Measurements from ENCODE around the gene PDZD8. TPM values are rescaled to one million over a fixed set of nuclear protein-coding genes. Genes with fewer than 3 reads are reported as not detected.

The PDZD8 gene
- total and polyA plus RNA-seq, 2 donors (not counting 1 experiment from before 2014, with no cell fraction given), result 15.4 to 34.6 TPM

DNA sequence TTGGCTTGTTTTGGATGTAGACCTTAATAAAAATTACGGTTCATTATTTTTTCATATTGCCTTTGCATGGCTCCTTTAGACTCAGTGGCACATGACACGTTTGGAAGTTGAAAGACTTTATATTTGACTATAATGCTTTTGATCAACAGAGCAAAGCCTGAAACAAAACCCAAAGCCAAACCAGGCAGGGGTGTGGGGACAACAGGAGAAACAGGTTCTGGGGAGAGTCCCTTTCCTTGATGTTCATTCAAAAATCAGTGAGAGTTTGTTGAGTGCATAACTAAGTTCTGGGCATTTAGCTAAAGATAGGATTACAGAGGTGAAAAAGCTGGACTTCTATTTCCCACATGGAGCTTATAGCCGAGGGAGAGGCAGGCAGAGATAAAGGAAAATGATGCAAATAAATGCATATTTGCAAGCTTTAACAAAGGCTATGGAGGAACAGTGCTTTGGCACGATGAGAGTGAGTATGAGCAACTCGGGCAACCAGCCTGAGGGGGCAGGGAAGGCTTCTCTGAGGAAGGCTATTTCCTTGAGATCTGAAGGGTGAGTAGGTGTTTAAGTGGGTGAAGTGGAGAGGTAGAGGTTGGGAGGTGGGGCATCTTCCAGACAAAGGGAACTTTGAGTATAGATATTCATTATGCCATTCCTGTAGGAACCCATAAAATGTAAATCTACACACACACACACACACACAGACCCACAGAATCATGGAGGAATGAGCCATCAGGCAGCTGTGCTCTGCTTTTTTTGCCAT is 34.5 kb upstream of the PDZD8 start:
- no peaks in the 10 kb centered on the region for H3K27me3 ChIP-seq (ENCODE audit: control insufficient read depth, insufficient read depth, low read length)
- H3K36me3 ChIP-seq (ENCODE audit: control insufficient read depth, insufficient read depth, low read length), result no peaks in the 10 kb centered on the region
- H3K9ac ChIP-seq (ENCODE audit: insufficient read depth, low read length), result no peak overlapping the region
- no peak overlapping the region for H3K4me3 ChIP-seq (replicated peaks in 1 of 4; ENCODE audit: control extremely low read depth in 1 of 4, insufficient read depth in 1 of 4, low read depth in 3 of 4, low read length in 4 of 4)
- H3K9me3 ChIP-seq (ENCODE audit: control insufficient read depth, insufficient read depth, low read depth, low read length), result no peaks in the 10 kb centered on the region
- no peaks in the 10 kb centered on the region for H3K4me1 ChIP-seq (ENCODE audit: control insufficient read depth, extremely low read depth, insufficient read depth, low read length)
- no peak overlapping the region for H2AFZ ChIP-seq (ENCODE audit: low read length)
- no peak overlapping the region for H3K27ac ChIP-seq (ENCODE audit: insufficient read depth, low read length)
- H3K79me2 ChIP-seq (ENCODE audit: control insufficient read depth, insufficient read depth, low read length), result no peaks in the 10 kb centered on the region
- H3K4me2 ChIP-seq (ENCODE audit: extremely low read depth, insufficient read depth, low read length), result no peak overlapping the region
- no peak for TF ChIP-seq EZH2 (IDR thresholded peaks at IDR 0.05; ENCODE audit: low read length, missing control alignments)
- TF ChIP-seq, protein P1, sequence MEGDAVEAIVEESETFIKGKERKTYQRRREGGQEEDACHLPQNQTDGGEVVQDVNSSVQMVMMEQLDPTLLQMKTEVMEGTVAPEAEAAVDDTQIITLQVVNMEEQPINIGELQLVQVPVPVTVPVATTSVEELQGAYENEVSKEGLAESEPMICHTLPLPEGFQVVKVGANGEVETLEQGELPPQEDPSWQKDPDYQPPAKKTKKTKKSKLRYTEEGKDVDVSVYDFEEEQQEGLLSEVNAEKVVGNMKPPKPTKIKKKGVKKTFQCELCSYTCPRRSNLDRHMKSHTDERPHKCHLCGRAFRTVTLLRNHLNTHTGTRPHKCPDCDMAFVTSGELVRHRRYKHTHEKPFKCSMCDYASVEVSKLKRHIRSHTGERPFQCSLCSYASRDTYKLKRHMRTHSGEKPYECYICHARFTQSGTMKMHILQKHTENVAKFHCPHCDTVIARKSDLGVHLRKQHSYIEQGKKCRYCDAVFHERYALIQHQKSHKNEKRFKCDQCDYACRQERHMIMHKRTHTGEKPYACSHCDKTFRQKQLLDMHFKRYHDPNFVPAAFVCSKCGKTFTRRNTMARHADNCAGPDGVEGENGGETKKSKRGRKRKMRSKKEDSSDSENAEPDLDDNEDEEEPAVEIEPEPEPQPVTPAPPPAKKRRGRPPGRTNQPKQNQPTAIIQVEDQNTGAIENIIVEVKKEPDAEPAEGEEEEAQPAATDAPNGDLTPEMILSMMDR (conservative IDR thresholded peaks at IDR 0.05 in 1 of 2, IDR thresholded peaks at IDR 0.05 in 1 of 2; ENCODE audit: low read depth in 1 of 2, low read length in 2 of 2), result no peak
- DNase-seq (ENCODE audit: low read depth in 2 of 2), result no peak
- no peaks in the 10 kb centered on the region for H4K20me1 ChIP-seq (ENCODE audit: control insufficient read depth, extremely low read depth, insufficient read depth, low read length)

DNA sequence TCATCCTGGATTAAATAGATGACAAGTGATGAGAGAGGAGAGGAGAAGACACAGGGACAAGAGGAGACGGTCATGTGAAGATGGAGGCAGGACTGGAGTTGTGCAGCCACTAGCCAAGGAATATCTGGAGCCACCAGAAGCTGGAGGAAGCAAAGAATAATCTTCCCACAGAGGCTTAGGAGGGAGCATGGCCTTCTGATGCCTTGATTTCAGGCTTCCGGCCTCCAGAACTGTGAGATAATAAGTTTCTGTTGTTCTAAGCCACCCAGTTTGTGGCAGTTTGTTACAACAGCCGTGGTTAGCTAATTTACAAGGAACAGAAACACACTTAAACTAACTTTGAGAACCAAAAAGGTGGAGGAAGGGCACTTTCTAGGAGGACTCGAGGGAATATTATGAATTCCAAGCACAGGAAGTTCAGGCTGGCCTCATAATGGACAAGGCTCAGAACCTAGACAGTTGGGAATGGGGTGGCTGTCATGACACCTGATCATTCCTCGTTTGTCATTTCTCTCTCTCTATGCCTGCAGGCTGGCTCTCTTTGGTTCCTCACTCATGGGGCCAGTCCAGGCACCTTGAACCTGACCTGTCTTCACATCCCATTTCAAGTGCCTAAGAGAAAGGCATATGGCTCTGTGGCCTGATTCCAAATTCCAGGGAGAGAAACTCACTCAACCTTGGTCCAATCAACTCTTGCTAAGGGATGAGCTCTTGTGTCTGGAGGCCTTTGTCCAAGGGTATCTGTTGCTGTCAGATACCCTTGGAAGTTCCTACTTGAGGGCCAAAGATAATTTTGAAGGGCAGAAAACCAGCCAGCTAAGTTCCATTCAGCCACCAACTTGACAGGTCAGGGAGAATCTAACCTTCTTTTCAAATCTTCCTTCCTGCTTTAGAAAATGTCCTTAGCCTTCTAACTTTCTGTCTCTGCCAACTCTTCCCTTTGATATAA is 33.5 kb upstream of the PDZD8 start:
- no peak overlapping the region for H3K4me3 ChIP-seq (replicated peaks in 1 of 4; ENCODE audit: control extremely low read depth in 1 of 4, insufficient read depth in 1 of 4, low read depth in 3 of 4, low read length in 4 of 4)
- no peak overlapping the region for H3K4me2 ChIP-seq (ENCODE audit: extremely low read depth, insufficient read depth, low read length)
- no peaks in the 10 kb centered on the region for H3K27me3 ChIP-seq (ENCODE audit: control insufficient read depth, insufficient read depth, low read length)
- TF ChIP-seq, protein P1 (conservative IDR thresholded peaks at IDR 0.05 in 1 of 2, IDR thresholded peaks at IDR 0.05 in 1 of 2; ENCODE audit: low read depth in 1 of 2, low read length in 2 of 2), result no peak
- no peak for TF ChIP-seq EZH2 (IDR thresholded peaks at IDR 0.05; ENCODE audit: low read length, missing control alignments)
- no peak overlapping the region for H3K27ac ChIP-seq (ENCODE audit: insufficient read depth, low read length)
- no peaks in the 10 kb centered on the region for H3K79me2 ChIP-seq (ENCODE audit: control insufficient read depth, insufficient read depth, low read length)
- no peak overlapping the region for H3K9ac ChIP-seq (ENCODE audit: insufficient read depth, low read length)
- no peak for DNase-seq (ENCODE audit: low read depth in 2 of 2)
- no peaks in the 10 kb centered on the region for H3K4me1 ChIP-seq (ENCODE audit: control insufficient read depth, extremely low read depth, insufficient read depth, low read length)
- no peak overlapping the region for H2AFZ ChIP-seq (ENCODE audit: low read length)
- no peaks in the 10 kb centered on the region for H3K9me3 ChIP-seq (ENCODE audit: control insufficient read depth, insufficient read depth, low read depth, low read length)
- H4K20me1 ChIP-seq (ENCODE audit: control insufficient read depth, extremely low read depth, insufficient read depth, low read length), result no peaks in the 10 kb centered on the region
- H3K36me3 ChIP-seq (ENCODE audit: control insufficient read depth, insufficient read depth, low read length), result no peaks in the 10 kb centered on the region

DNA sequence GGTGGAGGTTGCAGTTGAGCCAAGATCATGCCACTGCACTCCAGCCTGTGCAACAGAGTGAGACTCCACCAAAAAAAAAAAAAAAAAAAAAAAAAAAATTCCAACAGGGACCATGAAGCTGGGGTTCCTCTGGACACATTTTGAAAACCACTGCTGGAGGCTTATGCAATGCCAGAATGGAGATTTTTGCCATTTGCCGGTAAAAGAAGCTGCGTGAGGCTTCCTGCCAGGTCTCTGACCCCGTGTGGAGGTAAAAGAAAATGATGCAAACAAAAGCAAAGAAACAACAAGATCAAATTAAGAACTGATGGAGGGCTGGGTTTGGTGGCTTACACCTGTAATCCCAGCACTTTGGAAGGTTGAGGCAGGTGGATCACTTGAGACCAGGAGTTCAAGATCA is 30.5 kb upstream of the PDZD8 start:
- no peak for TF ChIP-seq EZH2 (IDR thresholded peaks at IDR 0.05; ENCODE audit: low read length, missing control alignments)
- TF ChIP-seq, protein P1 (conservative IDR thresholded peaks at IDR 0.05 in 1 of 2, IDR thresholded peaks at IDR 0.05 in 1 of 2; ENCODE audit: low read depth in 1 of 2, low read length in 2 of 2), result no peak
- Histone ChIP-seq H3K9me3 (ENCODE audit: control insufficient read depth, insufficient read depth, low read depth, low read length) (no peaks in the 10 kb centered on the region), H3K27ac (ENCODE audit: insufficient read depth, low read length) (no peak overlapping the region), H3K9ac (ENCODE audit: insufficient read depth, low read length) (no peak overlapping the region), H3K79me2 (ENCODE audit: control insufficient read depth, insufficient read depth, low read length) (no peaks in the 10 kb centered on the region), H3K27me3 (ENCODE audit: control insufficient read depth, insufficient read depth, low read length) (no peaks in the 10 kb centered on the region), H2AFZ (ENCODE audit: low read length) (no peak overlapping the region), H3K4me2 (ENCODE audit: extremely low read depth, insufficient read depth, low read length) (no peak overlapping the region), H4K20me1 (ENCODE audit: control insufficient read depth, extremely low read depth, insufficient read depth, low read length) (no peaks in the 10 kb centered on the region), H3K4me3 (replicated peaks in 1 of 4; ENCODE audit: control extremely low read depth in 1 of 4, insufficient read depth in 1 of 4, low read depth in 3 of 4, low read length in 4 of 4) (no peak overlapping the region), H3K4me1 (ENCODE audit: control insufficient read depth, extremely low read depth, insufficient read depth, low read length) (no peaks in the 10 kb centered on the region), H3K36me3 (ENCODE audit: control insufficient read depth, insufficient read depth, low read length) (no peaks in the 10 kb centered on the region)
- DNase-seq (ENCODE audit: low read depth in 2 of 2), result no peak

Data from fibroblast of lung (primary cell).